ENCODE results near the gene CTAGE1.
A peak's percentile ranks its signal among the peaks of the same experiment; 100 is the strongest.

CTAGE1 gene

GRCh38 chr18:22387364-22387763 lies 30.4 kb downstream of the CTAGE1 start:
- no peak for DNase-seq

GRCh38 chr18:22385718-22386117 lies 32.0 kb downstream of the CTAGE1 start:
- peak; percentile 22 for DNase-seq

- peak; percentile 33 for DNase-seq
Observed at GRCh38 chr18:22378672-22379282, 38.9 kb downstream of the CTAGE1 start.

- no peak for DNase-seq
Observed at GRCh38 chr18:22377769-22378168, 39.9 kb downstream of the CTAGE1 start.

GRCh38 chr18:22370414-22370813 lies 47.3 kb downstream of the CTAGE1 start:
- no peak for DNase-seq

- DNase-seq: no peak
Observed at GRCh38 chr18:22368021-22368420, 49.7 kb downstream of the CTAGE1 start.

- no peak for DNase-seq
Observed at GRCh38 chr18:22367303-22367702, 50.4 kb downstream of the CTAGE1 start.

GRCh38 chr18:22363867-22364463 lies 53.8 kb downstream of the CTAGE1 start:
- DNase-seq: peak; percentile 27

Data from CD4-positive, alpha-beta T cell treated with Interleukin-21 for 1 hour (primary cell).